Right lobe of liver (tissue), 6 donors: ENCODE results near the gene KLHL22. TPM values are rescaled to one million over a fixed set of nuclear protein-coding genes. Genes with fewer than 3 reads are reported as not detected.

Experiments used
- ATAC-seq, 4 donors: fragments of 200-7000 bp; cut with Tn5 transposase; one replicate each; pipeline ENCODE4 v1.9.1; 2020; ENCODE audit warnings: mild to moderate bottlenecking in 4 of 4, moderate library complexity in 4 of 4
- DNase-seq, 3 donors: peaks; one replicate each; pipeline ENCODE4 v3.0.0-alpha.2; 2020
- H3K27ac ChIP-seq, 3 donors: fragments of 200-600 bp; one replicate each; pipeline ENCODE4 v1.8.0; 2022
- H3K27me3 ChIP-seq, 2 donors: fragments of 200-600 bp; one replicate each; pipeline ENCODE4 v1.8.0; 2022
- H3K36me3 ChIP-seq, 4 donors: fragments of 200-600 bp; sonication (generic) in 1 of 4; one replicate each; pipeline versions ENCODE4 v1.5.1 to v1.8.0; 2017 to 2022; ENCODE audit warnings: control low read depth in 1 of 4
- H3K4me1 ChIP-seq, 4 donors: fragments of 200-600 bp; sonication (generic) in 1 of 4; one replicate each; pipeline versions ENCODE4 v1.5.1 to v1.8.0; 2017 to 2022; ENCODE audit warnings: control low read depth in 1 of 4
- H3K4me3 ChIP-seq, 3 donors: fragments of 200-600 bp; one replicate each; pipeline ENCODE4 v1.8.0; 2022
- H3K9me3 ChIP-seq, 4 donors: fragments of 200-600 bp; sonication (generic) in 1 of 4; one replicate each; pipeline versions ENCODE4 v1.5.1 to v1.8.0; 2017 to 2022; ENCODE audit warnings: control low read depth in 1 of 4
- POLR2A ChIP-seq: fragments of 450-650 bp; IDR thresholded peaks from one replicate; pipeline ENCODE4 v1.6.1; 2017; ENCODE audit warnings: antibody characterized with exemption, mild to moderate bottlenecking
- WGBS: methylation state at CpG from one replicate; pipeline ENCODE4 v1.1.6; 2018; ENCODE audit warnings: low coverage, low lambda C conversion rate; ENCODE audit not compliant: insufficient coverage; ENCODE audit errors: missing lambda C conversion rate; 5-methylcytosine and 5-hydroxymethylcytosine counted together
- intact Hi-C, 2 donors: fragments of 100-400 bp; cut with DNase I; formaldehyde crosslinking; loops; one replicate each; pipeline versions ENCODE4 v1.11.2 to v1.14.1; 2022
- total RNA-seq, 6 experiments: library from RNA; depleted of rRNA in 2 of 6; stranded (reverse); fragments of >200 nt in 2 of 6; fragmentation: NEBNext Ultra II Directional in 3 of 6; extraction: Animal tissue kit (Norgen Biotek cat#: 25700) in 3 of 6; gene quantifications; one replicate each; pipeline versions ENCODE4 v1.1.0 to v1.2.4, GENCODE V29; 2016 to 2023
- TF ChIP-seq, protein P1 (sequence below), 4 donors: fragments of 200-600 bp in 3 of 4; fragments of 450-650 bp in 1 of 4; IDR thresholded peaks; one replicate each; pipeline versions ENCODE4 v1.5.1 to v1.8.0; 2016 to 2022; ENCODE audit warnings: antibody characterized with exemption in 4 of 4, mild to moderate bottlenecking in 2 of 4
- donor health status: DM: no; HTN: yes; CAD: no.
- donor health status: DM: no; HTN: no; CAD: no.
- donor health status: DM: no; HTN: no; CAD: no.
- donor health status: DM: no; HTN: yes; CAD: no.
- donor health status: DM: no; HTN: yes; CAD: no.

KLHL22 gene
- total RNA-seq, 6 experiments from 2014 or later = 9.0 to 14.2 (median 10.2) TPM

DNA sequence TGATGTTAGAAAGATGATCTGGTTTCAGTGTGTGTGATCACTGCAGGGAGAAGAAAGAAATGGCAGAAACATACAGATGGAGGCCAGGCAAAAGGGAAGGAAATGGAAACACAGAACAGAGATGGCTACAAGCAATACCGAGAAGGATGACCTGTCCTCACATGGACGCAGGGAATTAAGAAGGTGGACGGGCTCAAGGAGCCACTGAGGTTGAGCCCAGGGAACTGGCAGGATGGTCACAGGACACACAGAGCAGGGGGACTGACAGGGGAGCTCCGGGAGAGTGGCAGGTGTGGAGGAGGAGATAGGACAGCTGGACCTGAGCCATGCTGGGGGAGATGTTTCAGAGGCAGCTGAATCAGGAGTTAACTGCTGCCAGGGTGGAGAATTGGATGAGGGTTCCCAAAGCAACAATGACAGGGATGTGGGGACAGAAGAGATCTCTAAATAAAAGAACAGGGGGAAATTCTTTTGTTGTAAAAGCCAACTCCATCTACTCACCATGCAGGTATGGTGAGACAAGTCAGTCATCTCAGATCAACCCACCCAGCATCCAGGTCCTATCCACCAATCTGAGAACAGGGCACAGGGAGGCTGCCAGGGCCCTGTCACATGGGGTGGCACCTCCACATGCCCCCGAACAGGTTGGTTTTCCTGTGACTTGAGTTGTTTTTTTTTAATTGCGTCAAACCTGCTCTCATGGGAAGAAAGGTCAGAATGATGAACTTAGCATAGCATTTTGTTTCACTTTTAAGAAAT, 26.3 kb downstream of the KLHL22 start:
- Histone ChIP-seq H3K4me3 (no peak overlapping the region), H3K36me3 (peaks cover 0 to 8% (median 2%) of the 10 kb centered on the region in 4 donors), H3K27me3 (no peaks in the 10 kb centered on the region), H3K4me1 (peaks cover 0 to 3% (median 0%) of the 10 kb centered on the region in 4 donors), H3K9me3 (no peaks in the 10 kb centered on the region), H3K27ac (no peak overlapping the region)
- ATAC-seq (no peak), DNase-seq (peak in 1 of 3 donors; percentile 10)
- WGBS = 70% methylated on average over 3 of the region's 6 CpGs
- TF ChIP-seq POLR2A = no peak
- TF ChIP-seq, protein P1, sequence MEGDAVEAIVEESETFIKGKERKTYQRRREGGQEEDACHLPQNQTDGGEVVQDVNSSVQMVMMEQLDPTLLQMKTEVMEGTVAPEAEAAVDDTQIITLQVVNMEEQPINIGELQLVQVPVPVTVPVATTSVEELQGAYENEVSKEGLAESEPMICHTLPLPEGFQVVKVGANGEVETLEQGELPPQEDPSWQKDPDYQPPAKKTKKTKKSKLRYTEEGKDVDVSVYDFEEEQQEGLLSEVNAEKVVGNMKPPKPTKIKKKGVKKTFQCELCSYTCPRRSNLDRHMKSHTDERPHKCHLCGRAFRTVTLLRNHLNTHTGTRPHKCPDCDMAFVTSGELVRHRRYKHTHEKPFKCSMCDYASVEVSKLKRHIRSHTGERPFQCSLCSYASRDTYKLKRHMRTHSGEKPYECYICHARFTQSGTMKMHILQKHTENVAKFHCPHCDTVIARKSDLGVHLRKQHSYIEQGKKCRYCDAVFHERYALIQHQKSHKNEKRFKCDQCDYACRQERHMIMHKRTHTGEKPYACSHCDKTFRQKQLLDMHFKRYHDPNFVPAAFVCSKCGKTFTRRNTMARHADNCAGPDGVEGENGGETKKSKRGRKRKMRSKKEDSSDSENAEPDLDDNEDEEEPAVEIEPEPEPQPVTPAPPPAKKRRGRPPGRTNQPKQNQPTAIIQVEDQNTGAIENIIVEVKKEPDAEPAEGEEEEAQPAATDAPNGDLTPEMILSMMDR (IDR thresholded peaks at IDR 0.05) = no peak
- intact Hi-C loops = no loop called here

DNA sequence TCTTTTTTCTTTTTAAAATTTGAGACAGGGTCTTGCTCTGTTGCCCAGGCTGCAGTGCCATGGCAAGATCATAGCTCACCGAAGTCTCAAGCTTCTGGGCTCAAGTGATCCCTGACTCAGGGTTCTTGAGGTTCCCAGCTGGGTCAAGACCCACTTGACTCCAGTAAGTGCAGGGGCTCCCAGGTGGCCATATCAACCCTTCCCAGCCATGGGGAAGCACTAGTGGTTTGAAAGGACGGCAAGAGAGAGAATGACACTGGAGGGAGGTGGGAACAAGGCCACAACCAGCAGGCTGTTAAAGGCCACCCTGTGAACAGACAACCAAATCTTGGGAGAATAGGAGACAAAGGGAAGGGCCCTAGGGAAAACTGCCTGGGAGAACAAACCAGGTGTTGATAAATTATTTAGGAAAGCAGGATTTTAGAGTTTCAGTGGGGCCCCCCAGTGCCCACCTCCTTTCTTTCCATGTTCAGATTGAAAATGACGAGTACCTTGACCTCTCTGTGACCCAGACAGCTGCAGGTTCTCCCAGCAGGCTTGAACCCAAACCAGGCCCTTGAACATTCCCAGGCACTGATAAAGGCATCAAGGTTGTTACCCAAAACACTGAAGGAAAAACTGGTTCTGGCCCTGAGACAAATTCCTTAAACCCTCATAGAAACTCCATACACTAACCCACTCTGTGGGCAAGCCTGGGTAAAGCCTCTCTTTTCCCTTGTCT, 28.8 kb downstream of the KLHL22 start:
- no peak overlapping the region for H3K4me3 ChIP-seq
- H3K27me3 ChIP-seq = no peaks in the 10 kb centered on the region
- DNase-seq (peak in 1 of 3 donors; percentile 7), ATAC-seq (no peak)
- H3K27ac ChIP-seq = no peak overlapping the region
- 100% methylated on average over 2 of the region's 3 CpGs for WGBS
- intact Hi-C loops = no loop called here
- H3K9me3 ChIP-seq = no peaks in the 10 kb centered on the region
- TF ChIP-seq, protein P1 (IDR thresholded peaks at IDR 0.05) = no peak
- no peak for TF ChIP-seq POLR2A
- peaks cover 0 to 8% (median 2%) of the 10 kb centered on the region in 4 donors for H3K36me3 ChIP-seq
- H3K4me1 ChIP-seq = no peaks in the 10 kb centered on the region

DNA sequence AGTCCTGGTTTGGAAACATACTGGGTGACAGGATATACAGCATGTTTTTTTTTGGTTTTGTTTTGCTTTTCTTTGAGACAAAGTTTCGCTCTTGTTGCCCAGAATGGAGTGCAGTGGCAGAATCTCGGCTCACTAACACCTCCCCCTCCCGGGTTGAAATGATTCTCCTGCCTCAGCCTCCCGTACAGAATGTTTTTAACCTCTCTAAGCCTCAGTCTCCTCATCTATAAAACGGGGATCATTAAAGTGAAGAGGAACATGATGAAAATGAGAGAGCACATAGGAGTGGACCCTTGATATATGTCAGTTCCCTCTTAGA, 29.9 kb downstream of the KLHL22 start:
- intact Hi-C loops = no loop called here
- no peaks in the 10 kb centered on the region for H3K4me1 ChIP-seq
- TF ChIP-seq, protein P1 (IDR thresholded peaks at IDR 0.05) = no peak
- TF ChIP-seq POLR2A = no peak
- H3K4me3 ChIP-seq = no peak overlapping the region
- no peak overlapping the region for H3K27ac ChIP-seq
- no peaks in the 10 kb centered on the region for H3K27me3 ChIP-seq
- no peak for ATAC-seq
- DNase-seq = peak in 1 of 3 donors; percentile 7
- WGBS = 100% methylated on average over 5 of the region's 5 CpGs
- peaks cover 0 to 8% (median 2%) of the 10 kb centered on the region in 4 donors for H3K36me3 ChIP-seq
- no peaks in the 10 kb centered on the region for H3K9me3 ChIP-seq

DNA sequence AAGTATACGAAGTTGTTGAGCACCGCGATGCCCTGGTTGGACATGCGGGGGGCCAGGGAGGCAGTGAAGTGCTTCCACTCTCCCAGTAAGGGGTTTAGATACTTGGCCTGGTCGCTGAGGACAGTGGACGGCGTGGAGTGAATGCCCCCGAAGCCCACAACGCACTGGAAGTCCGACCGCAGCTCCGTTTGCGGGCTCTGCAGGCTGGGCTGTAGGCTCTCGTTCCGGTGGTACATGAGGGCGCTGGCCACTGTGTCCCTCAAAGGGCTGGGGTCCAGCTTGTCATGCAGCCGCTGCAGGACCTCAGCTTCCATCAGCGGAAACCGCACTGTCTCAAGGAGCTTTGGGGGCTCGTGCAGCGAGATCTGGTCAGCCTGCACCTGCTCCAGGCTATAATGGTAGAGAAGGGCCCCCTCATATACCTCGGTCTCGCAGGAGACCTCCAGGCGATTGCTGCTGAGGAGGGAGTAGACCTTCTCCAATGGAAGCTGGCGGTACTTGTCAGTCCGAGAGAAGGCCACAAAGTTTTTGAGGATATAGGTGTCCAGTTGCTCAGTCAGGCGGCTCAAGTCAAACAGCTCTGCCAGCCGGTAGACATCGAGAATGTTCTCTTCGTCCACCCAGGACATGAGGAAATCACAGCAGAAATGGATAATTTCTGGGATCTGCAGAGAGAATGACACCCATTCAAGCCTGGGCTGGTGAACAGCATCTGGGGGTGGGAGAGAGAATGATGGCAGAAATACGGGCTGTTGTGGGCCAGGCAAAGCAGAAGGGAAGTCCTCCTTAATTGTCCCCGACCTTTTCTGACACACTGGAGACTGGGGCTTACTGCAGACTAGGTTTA, 30.5 kb downstream of the KLHL22 start:
- ATAC-seq = no peak
- intact Hi-C loops = no loop called here
- Histone ChIP-seq H3K27me3 (no peaks in the 10 kb centered on the region), H3K4me1 (no peaks in the 10 kb centered on the region), H3K36me3 (peaks cover 0 to 8% (median 2%) of the 10 kb centered on the region in 4 donors), H3K27ac (no peak overlapping the region), H3K4me3 (no peak overlapping the region), H3K9me3 (no peaks in the 10 kb centered on the region)
- TF ChIP-seq, protein P1 (IDR thresholded peaks at IDR 0.05) = no peak
- TF ChIP-seq POLR2A = no peak
- DNase-seq = peak in 1 of 3 donors; percentile 32
- 91% methylated on average over 8 of the region's 32 CpGs for WGBS
